ENCODE results near the gene CHST11. TPM values are rescaled to one million over a fixed set of nuclear protein-coding genes. Genes with fewer than 3 reads are reported as not detected.

The CHST11 gene
- 8.0 TPM for polyA plus RNA-seq (ENCODE audit: insufficient read length)
- long read RNA-seq, donor 1, full-length matches to known transcripts, result 7 of 7 reads
- long read RNA-seq, donor 1, partial matches to known transcripts, result 0 of 7 reads
- long read RNA-seq, donor 1, other reads (novel, unspliced or antisense), result 0 of 7 reads
- long read RNA-seq, donor 2, full-length matches to known transcripts, result 6 of 6 reads
- long read RNA-seq, donor 2, partial matches to known transcripts, result 0 of 6 reads
- long read RNA-seq, donor 2, other reads (novel, unspliced or antisense), result 0 of 6 reads
- long read RNA-seq, donor 3, full-length matches to known transcripts, result 8 of 8 reads
- long read RNA-seq, donor 3, partial matches to known transcripts, result 0 of 8 reads
- long read RNA-seq, donor 3, other reads (novel, unspliced or antisense), result 0 of 8 reads
- long read RNA-seq, donor 4, result 0 reads
- long read RNA-seq, donor 5, full-length matches to known transcripts, result 5 of 5 reads
- long read RNA-seq, donor 5, partial matches to known transcripts, result 0 of 5 reads
- long read RNA-seq, donor 5, other reads (novel, unspliced or antisense), result 0 of 5 reads
- long read RNA-seq, donor 6, full-length matches to known transcripts, result 9 of 9 reads
- long read RNA-seq, donor 6, partial matches to known transcripts, result 0 of 9 reads
- long read RNA-seq, donor 6, other reads (novel, unspliced or antisense), result 0 of 9 reads
- long read RNA-seq, donor 7, full-length matches to known transcripts, result 8 of 8 reads
- long read RNA-seq, donor 7, partial matches to known transcripts, result 0 of 8 reads
- long read RNA-seq, donor 7, other reads (novel, unspliced or antisense), result 0 of 8 reads
- long read RNA-seq, donor 8, partial matches to known transcripts, result 0 of 1 reads
- long read RNA-seq, donor 8, other reads (novel, unspliced or antisense), result 0 of 1 reads

GRCh38 chr12:104456417-104456949 lies at the start of gene CHST11:
TSS of gene CHST11 (plus strand) at chr12:104456948.
- DNase-seq, result peak; percentile 90

DNA sequence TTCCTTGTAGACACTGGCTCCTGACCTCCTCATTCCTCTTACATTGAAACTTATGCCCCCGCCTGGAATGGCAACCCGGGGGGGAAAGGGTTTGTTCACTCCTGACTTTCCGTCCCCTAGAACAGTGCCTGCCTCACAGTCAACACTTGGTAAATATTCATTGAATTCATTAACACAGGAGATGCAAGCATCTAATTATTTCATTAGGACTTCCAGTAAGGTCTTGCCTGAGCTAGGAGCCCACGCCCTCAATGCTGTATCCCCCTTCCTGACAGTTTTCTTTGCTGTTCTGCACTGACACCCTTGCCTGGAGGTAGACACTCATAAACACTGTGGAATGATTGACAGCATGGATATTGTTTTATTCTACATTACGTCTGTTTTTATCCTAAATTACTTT lies 49.3 kb upstream of the CHST11 start:
- no peak for DNase-seq

GRCh38 chr12:104407922-104408321 lies 48.8 kb upstream of the CHST11 start:
- no peak for DNase-seq

GRCh38 chr12:104410326-104410725 lies 46.4 kb upstream of the CHST11 start:
- DNase-seq, result no peak

- DNase-seq, result no peak
Measured at GRCh38 chr12:104410786-104411185, 46.0 kb upstream of the CHST11 start.

DNA sequence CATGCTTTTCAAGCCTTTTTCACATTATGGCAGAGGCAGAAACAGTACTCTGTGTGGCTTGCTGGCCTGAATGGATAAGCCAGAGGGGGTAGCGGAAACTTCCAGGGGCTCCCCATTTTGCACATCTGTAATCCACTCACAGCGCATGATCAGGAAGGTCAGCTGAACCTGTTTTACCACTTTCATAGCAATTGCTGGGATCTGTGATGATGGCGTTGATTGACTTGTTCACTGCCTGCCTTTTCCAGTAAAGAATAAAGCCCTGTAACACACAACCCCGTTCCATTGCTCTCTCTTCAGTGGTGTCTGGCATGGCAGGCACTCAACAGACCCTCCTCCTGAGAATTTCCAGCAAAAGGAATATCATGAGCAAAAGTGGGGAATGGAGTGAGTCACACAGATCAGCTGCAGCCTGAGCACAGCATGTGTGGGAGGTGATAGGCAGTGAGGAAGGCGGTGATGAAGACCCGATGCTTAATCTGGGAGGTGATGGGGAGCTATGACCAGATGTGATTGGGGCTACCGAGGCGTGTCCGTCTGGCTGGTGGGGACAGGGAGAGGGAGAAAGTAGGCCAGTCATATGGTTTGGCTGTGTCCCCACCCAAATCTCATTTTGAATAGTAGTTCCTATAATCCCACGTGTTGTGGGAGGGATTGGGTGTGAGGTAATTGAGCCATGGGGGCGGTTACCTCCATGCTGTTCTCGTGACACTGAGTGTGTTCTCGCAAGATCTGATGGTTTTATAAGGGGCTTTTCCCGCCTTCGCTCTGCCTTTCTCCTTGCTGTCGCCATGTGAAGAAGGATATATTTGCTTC lies 44.7 kb upstream of the CHST11 start:
- peak; percentile 19 for DNase-seq

DNA sequence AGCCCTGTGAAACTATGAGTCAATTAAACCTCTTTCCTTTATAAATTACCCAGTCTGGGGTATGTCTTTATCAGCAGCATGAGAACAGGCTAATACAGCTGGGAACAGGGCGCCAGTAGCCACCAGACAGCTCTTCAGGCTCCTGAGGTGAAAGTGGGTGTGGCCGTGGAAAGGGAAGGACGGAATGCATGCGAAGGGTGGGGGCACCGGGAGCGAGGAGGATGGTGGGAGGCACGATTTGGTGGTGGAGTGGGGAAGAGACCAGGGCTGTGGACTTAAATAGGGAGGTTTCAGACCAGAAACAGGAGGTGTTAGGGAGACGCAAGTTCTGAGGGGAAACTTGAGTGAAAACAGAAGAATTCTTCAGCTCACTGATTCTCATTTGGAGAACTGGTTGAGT lies 44.1 kb upstream of the CHST11 start:
- no peak for DNase-seq

DNA sequence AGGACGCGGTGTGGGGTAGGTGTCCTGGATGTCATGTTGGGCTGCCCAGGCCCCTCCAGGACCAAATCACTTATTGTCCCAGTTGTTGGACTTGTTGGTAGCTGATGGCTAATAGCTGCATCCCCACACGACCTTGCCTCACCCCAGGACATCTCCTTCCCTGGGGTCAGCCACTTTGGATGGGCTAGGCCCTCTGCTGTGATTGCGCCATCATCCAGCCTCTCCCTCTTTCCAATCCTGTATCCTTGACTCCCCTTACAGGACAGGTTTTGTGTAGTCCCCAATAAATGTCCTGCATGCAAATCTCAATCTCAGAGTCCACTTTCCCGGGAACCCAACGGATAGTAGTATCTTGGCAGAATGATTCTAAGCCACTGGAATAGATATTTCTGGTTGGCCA lies 43.4 kb upstream of the CHST11 start:
- DNase-seq, result no peak

DNA sequence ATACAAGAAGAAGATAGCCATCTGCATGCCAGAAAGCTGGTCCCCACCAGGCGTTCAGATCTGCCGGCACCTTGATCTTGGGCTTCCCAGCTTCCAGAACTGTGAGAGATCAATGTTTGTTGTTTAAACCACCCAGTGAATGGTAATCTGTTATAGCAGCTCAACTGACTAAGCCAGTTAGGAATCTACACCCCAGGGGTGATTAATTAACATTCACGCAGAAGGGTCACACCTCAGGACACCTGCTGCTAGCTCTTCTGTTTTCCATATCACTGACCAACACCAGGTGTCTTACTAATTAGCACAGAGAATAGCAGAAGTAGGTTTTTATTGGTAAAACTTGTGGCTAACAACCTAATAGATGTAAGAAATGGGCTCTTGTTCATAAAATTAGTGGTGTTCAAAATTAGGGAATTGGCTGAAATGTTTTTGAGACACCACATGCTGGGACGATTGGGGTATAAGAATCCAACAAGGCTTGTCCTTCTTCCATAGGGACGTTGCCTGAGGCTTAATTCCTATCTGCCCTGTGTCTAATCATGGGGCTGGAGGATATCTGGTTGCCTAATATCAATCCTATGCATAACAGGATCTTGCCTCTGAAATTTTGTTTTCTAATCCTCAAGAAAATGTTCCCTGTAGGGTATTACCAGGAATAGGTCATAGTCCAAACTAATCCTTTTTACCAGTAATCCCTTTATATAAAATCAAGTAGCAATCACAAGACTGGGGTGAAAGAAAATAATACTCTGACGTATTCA lies 42.0 kb upstream of the CHST11 start:
- no peak for DNase-seq

- no peak for DNase-seq
Measured at GRCh38 chr12:104415342-104415980, 41.3 kb upstream of the CHST11 start.

DNA sequence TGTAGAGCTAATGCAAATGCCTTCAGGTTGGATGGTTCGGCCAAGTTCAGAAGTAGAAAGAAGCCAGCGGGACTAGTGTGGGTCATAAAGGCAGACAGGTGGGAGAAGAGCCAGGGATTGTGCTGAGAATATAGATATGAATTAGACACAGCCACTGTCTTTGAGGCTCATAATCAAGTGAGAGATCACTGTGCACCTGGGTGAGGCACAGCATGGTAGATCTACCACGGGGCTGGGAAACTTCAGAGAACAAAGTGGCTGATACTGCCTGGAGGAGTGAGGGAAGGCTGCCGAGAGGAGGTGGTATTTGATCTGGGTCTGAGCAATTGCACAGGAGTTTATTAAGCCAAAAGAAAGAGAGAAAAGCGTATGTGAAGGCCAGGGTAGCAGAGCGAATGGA lies 40.6 kb upstream of the CHST11 start:
- no peak for DNase-seq

DNA sequence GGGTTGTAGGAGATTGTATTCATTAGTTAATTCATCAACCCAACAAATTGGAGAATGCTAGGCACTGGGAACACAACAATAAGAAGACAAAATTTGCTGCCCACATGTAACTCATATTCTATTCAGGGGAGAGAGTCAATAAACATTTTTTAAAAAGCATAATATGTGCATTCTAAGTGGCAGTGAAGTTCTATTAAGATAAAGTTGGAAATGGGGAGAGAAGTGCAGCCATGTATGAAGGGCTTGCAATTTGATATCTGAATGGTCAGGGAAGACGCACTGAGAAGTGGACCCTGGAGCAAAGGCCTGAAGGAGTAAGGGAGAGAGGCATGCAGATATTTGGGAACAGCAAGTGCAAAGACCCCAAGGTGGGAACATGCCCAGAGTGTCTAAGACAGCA lies 40.2 kb upstream of the CHST11 start:
- DNase-seq, result no peak

GRCh38 chr12:104419717-104420116 lies 37.0 kb upstream of the CHST11 start:
- no peak for DNase-seq

DNA sequence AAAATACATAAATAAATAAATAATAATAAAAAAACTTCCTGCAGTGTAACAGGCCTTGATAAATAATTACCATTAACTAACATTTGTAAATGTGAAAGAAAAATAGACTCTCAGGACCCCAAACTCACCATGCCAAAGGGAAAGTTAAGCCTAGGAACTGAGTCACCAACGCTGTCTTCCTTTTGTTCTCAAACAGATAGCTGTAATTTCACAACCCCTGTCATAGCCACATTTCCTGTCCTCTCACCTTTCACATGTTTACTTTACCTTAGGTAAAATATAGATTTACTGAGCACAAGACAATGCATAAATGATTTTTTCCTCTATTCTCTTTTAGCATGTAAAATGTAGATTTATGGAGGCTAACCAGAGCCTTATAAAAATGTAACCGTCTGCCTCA lies 35.9 kb upstream of the CHST11 start:
- no peak for DNase-seq

GRCh38 chr12:104421343-104421742 lies 35.4 kb upstream of the CHST11 start:
- DNase-seq, result no peak

DNA sequence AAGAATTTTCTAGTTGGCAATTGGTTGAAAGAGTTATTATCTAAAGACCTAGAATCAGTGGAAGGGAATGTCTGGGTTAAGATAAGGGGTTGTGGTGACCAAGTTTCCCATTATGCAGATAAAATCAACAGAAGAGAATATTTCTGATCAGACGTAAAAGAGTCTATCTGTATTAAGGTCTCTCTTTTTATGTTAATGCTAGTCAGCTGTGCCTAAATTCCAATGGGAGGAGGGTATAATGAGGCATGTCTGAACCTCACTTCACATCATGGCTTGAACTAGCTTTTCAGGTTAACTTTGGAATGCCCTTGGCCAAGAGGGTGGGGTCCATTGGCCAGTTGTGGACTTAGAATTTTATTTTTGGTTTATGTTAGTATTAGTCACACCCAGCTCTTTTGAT lies 34.3 kb upstream of the CHST11 start:
- no peak for DNase-seq

- DNase-seq, result no peak
Measured at GRCh38 chr12:104423273-104423672, 33.5 kb upstream of the CHST11 start.

DNA sequence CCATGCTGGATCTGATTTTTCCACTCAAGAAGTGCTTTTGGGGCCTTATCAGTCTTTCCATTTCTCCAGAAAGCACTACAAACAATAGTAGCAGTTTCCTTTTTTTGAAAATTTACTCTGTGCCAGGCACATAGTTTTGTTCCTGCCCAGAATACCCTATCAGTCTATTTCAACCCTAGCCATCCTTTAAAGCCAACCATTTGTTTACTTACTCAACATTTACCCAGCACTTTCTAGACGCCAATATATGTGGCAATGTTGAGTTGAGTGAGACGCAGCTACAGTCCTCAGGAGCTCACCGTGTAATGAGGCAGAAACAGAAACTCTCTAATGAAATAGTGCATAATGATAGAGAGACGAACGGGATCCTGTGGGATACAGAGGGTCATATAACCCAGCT lies 32.9 kb upstream of the CHST11 start:
- DNase-seq, result no peak

DNA sequence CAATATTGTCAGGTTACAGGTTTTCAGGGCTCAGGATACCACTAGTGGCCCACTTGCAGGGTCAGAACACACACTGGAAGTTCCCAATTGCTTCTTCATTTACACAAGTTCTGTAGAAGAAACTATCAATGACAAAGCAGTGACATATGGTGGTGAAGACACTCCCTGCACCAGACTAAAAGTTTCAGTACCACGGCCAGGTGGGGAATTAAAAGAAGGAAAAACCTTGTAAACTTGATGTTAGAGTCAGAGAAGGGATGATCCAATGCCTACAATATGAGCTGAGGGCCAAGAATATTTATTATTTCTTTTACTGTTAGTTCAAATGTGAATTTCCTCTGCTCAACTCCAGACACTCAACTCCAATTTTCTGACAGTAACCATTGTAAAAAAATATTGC lies 31.8 kb upstream of the CHST11 start:
- DNase-seq, result no peak

DNA sequence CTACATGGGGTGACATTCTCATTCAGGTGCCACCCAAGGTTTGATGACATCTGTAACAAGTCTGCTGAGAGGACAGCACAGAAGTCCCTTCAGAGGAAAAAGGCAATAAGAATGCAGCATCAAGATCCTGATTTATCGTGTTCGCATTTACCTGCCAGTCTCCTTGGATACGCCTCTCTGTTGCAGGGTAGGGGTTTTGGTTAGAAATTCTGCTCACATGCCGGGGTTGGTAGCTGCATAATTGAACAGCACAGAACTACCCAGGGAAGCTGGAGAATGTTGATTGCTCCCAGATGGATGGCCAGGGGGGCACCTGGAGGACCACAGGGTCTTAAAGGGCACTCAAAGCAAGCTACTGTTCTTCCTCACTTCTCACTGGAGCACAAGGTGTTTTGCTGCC lies 31.1 kb upstream of the CHST11 start:
- DNase-seq, result no peak
